B cell (primary cell): ENCODE data around the gene PDZD8. TPM values are rescaled to one million over a fixed set of nuclear protein-coding genes. Genes with fewer than 3 reads are reported as not detected.

Experiments used
- ATAC-seq: fragments of 200-7000 bp; cut with Tn5 transposase; one replicate; pipeline ENCODE4 v1.10.0; 2021; ENCODE audit warnings: low read depth, mild to moderate bottlenecking, moderate number of reproducible peaks, moderate library complexity
- CTCF ChIA-PET: fragments of 350-600 bp; sonication (Branson Sonifier 250); formaldehyde crosslinking; loops from one replicate; lab custom pipeline; 2021; ENCODE audit warnings: antibody characterized with exemption, inconsistent platforms; lab: Charles Lee
- POLR2A ChIA-PET: fragments of 350-600 bp; sonication (Branson Sonifier 250); formaldehyde crosslinking; loops from one replicate; lab custom pipeline; 2021; ENCODE audit warnings: antibody characterized with exemption; lab: Charles Lee
- DNase-seq: peaks from one replicate; pipeline ENCODE4 v3.0.0; 2013
- H2AFZ ChIP-seq: 2 replicates; pipeline ENCODE4 v1.6.1; 2012; ENCODE audit warnings: mild to moderate bottlenecking, low read depth, low read length; ENCODE audit not compliant: insufficient read depth, poor library complexity, severe bottlenecking
- H3K27ac ChIP-seq, 2 donors: 1 replicate in 1 of 2; 2 replicates in 1 of 2; pipeline ENCODE4 v1.5.1; 2012 to 2013; ENCODE audit warnings: low read length in 2 of 2, mild to moderate bottlenecking in 2 of 2, moderate library complexity in 1 of 2
- H3K27me3 ChIP-seq, 4 experiments: fragments of 200-600 bp in 1 of 4; sonication (generic) in 1 of 4; replicated peaks in 1 of 4; 1 replicate in 2 of 4; 2 replicates in 2 of 4; pipeline versions ENCODE4 v1.6.1 to v1.7.0; 2013 to 2016; ENCODE audit warnings: low read length in 3 of 4, mild to moderate bottlenecking in 2 of 4, mixed read lengths in 1 of 4, moderate library complexity in 1 of 4; ENCODE audit not compliant: insufficient read depth in 4 of 4, control insufficient read depth in 3 of 4; ENCODE audit errors: control extremely low read depth in 1 of 4
- H3K36me3 ChIP-seq, 2 experiments: replicated peaks in 1 of 2; 1 replicate in 1 of 2; 2 replicates in 1 of 2; pipeline versions ENCODE4 v1.6.1 to v1.7.1; 2013; ENCODE audit warnings: low read length in 1 of 2; ENCODE audit not compliant: insufficient read depth in 2 of 2, control insufficient read depth in 1 of 2; ENCODE audit errors: control extremely low read depth in 1 of 2, extremely low read depth in 1 of 2
- H3K4me1 ChIP-seq, 2 donors: fragments of 200-600 bp in 1 of 2; sonication (generic) in 1 of 2; 1 replicate in 1 of 2; 2 replicates in 1 of 2; pipeline versions ENCODE4 v1.5.1 to v1.6.1; 2013 to 2017; ENCODE audit warnings: low read length in 2 of 2; ENCODE audit not compliant: control insufficient read depth in 2 of 2, insufficient read depth in 2 of 2
- H3K4me2 ChIP-seq: replicated peaks from 2 replicates; pipeline ENCODE3; 2012; ENCODE audit warnings: mild to moderate bottlenecking, low read depth, low read length; ENCODE audit not compliant: poor library complexity, severe bottlenecking
- H3K4me3 ChIP-seq, 5 experiments: fragments of 200-600 bp in 1 of 5; sonication (generic) in 1 of 5; 1 replicate in 3 of 5; 2 replicates in 2 of 5; pipeline versions ENCODE4 v1.5.1 to v1.7.0; 2011 to 2016; ENCODE audit warnings: low read length in 4 of 5, mild to moderate bottlenecking in 4 of 5, low read depth in 2 of 5, control low read depth in 1 of 5, moderate library complexity in 1 of 5; ENCODE audit not compliant: insufficient read depth in 1 of 5; ENCODE audit errors: control extremely low read depth in 1 of 5, extremely low read depth in 1 of 5
- H3K79me2 ChIP-seq: fragments of 200-600 bp; sonication (generic); one replicate; pipeline ENCODE4 v1.6.0; 2016; ENCODE audit warnings: low read length; ENCODE audit not compliant: control insufficient read depth, insufficient read depth
- H3K9ac ChIP-seq: fragments of 200-600 bp; sonication (generic); 2 replicates; pipeline ENCODE4 v1.6.1; 2017; ENCODE audit warnings: mild to moderate bottlenecking, low read length, moderate library complexity
- H3K9me3 ChIP-seq, 3 donors: one replicate each; pipeline versions ENCODE4 v1.6.1 to v1.7.1; 2013; ENCODE audit warnings: low read length in 2 of 3; ENCODE audit not compliant: control insufficient read depth in 2 of 3, insufficient read depth in 1 of 3; ENCODE audit errors: control extremely low read depth in 1 of 3
- H4K20me1 ChIP-seq: 2 replicates; pipeline ENCODE4 v1.6.0; 2012; ENCODE audit warnings: mild to moderate bottlenecking, low read length; ENCODE audit not compliant: insufficient read depth, control insufficient read depth, poor library complexity, severe bottlenecking
- H3K27ac Mint-ChIP-seq: one replicate; pipeline ENCODE4 v1.8.0; 2021; ENCODE audit warnings: mixed read lengths
- H3K27me3 Mint-ChIP-seq: one replicate; pipeline ENCODE4 v1.8.0; 2021; ENCODE audit warnings: mixed read lengths
- H3K4me1 Mint-ChIP-seq: one replicate; pipeline ENCODE4 v1.8.0; 2021; ENCODE audit warnings: mixed read lengths
- H3K4me3 Mint-ChIP-seq: one replicate; pipeline ENCODE4 v1.8.0; 2021; ENCODE audit warnings: mixed read lengths
- H3K9me3 Mint-ChIP-seq: one replicate; pipeline ENCODE4 v1.8.0; 2022; ENCODE audit warnings: mixed read lengths; ENCODE audit not compliant: insufficient read depth
- CTCF ChIP-seq: fragments of 200-600 bp; IDR thresholded peaks from one replicate; pipeline ENCODE4 v1.8.0; 2022; ENCODE audit warnings: antibody characterized with exemption, mild to moderate bottlenecking
- EZH2 ChIP-seq: IDR thresholded peaks from 2 replicates; pipeline ENCODE4 v1.6.1; 2012; ENCODE audit warnings: borderline replicate concordance, low read depth, mild to moderate bottlenecking, moderate library complexity, low read length; ENCODE audit not compliant: insufficient read depth, poor library complexity, severe bottlenecking
- WGBS: methylation state at CpG from one replicate; pipeline ENCODE4 v1.1.5; 2013; ENCODE audit warnings: missing lambda C conversion rate; ENCODE audit not compliant: insufficient coverage; 5-methylcytosine and 5-hydroxymethylcytosine counted together
- intact Hi-C: fragments of 100-400 bp; cut with micrococcal nuclease; formaldehyde crosslinking; loops from one replicate; pipeline ENCODE4 v1.10.0; 2022
- polyA plus RNA-seq: library from polyadenylated mRNA; depleted of rRNA; stranded (reverse); fragments of >200 nt; gene quantifications from 2 replicates; pipeline ENCODE4 v1.2.3, GENCODE V29; 2012
- total RNA-seq, 2 donors: library from RNA; stranded (reverse); fragments of 120-200 nt in 1 of 2; gene quantifications; 1 replicate in 1 of 2; 2 replicates in 1 of 2; pipeline versions ENCODE4 v1.2.3 to v1.2.4, GENCODE V29; 2013 to 2022

PDZD8 gene
- total and polyA plus RNA-seq, 2 donors (not counting 1 experiment from before 2014, with no cell fraction given) = 4.9 to 13.2 TPM

- Histone ChIP-seq H3K4me1 (peaks cover 6 to 10% of the 10 kb centered on the region in 2 donors), H3K4me3 (no peak overlapping the region), H3K27ac (no peak overlapping the region), H3K27me3 (no peaks in the 10 kb centered on the region), H3K79me2 (peaks cover 61% of the 10 kb centered on the region), H3K36me3 (peaks cover 0 to 1% of the 10 kb centered on the region in 2 experiments), H3K9ac (no peak overlapping the region), H2AFZ (no peak overlapping the region), H3K9me3 (no peaks in the 10 kb centered on the region), H4K20me1 (peaks cover 19% of the 10 kb centered on the region), H3K4me2 (peak overlapping the region; percentile 4)
- ChIA-PET CTCF (no interaction called here), POLR2A (no interaction called here)
- WGBS = no CpG with 5 or more reads among the region's 1 CpG
- Mint-ChIP-seq H3K4me3 (no peak overlapping the region), H3K27ac (no peak overlapping the region), H3K4me1 (peaks cover 51% of the 10 kb centered on the region), H3K27me3 (no peaks in the 10 kb centered on the region), H3K9me3 (no peaks in the 10 kb centered on the region)
- TF ChIP-seq CTCF (no peak), EZH2 (no peak)
- no peak for DNase-seq
- ATAC-seq = no peak
- intact Hi-C loops = no loop called here
Observed at GRCh38 chr10:117351558-117351957, 23.7 kb downstream of the PDZD8 start.

DNA sequence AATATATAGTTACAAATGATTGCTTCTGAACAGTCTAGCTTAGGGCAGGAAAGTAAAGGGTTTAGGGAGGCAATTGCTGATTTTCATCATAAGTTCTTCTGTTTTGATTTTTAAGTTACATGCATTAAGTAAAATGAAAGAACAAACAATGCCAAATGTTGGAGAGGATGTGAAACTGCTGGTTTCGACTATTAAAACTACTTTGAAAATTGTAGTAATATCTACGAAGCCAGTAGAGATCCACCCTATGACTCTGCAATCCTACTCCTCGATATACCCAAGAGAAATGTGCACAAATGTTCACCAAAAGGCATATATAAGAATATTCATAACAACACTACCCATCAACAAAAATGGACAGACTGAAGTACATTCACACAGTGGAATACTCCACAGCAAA, 24.3 kb downstream of the PDZD8 start:
- WGBS = 30% methylated on average over 2 of the region's 3 CpGs
- H3K4me1 ChIP-seq = peaks cover 6 to 10% of the 10 kb centered on the region in 2 donors
- H3K4me1 Mint-ChIP-seq = peaks cover 53% of the 10 kb centered on the region
- H3K9me3 ChIP-seq = no peaks in the 10 kb centered on the region
- H3K4me2 ChIP-seq = peak overlapping the region; percentile 4
- intact Hi-C loops = no loop called here
- peak overlapping the region; percentile 37 for H3K27ac Mint-ChIP-seq
- H3K4me3 ChIP-seq = no peak overlapping the region
- H2AFZ ChIP-seq = no peak overlapping the region
- peaks cover 62% of the 10 kb centered on the region for H3K79me2 ChIP-seq
- H3K36me3 ChIP-seq = peaks cover 0 to 1% of the 10 kb centered on the region in 2 experiments
- TF ChIP-seq EZH2 (no peak), CTCF (no peak)
- CTCF ChIA-PET = no interaction called here
- H3K9me3 Mint-ChIP-seq = no peaks in the 10 kb centered on the region
- H3K27me3 ChIP-seq = no peaks in the 10 kb centered on the region
- POLR2A ChIA-PET = no interaction called here
- H4K20me1 ChIP-seq = peaks cover 21% of the 10 kb centered on the region
- ATAC-seq (no peak), DNase-seq (no peak)
- H3K27me3 Mint-ChIP-seq = no peaks in the 10 kb centered on the region
- no peak overlapping the region for H3K9ac ChIP-seq
- H3K4me3 Mint-ChIP-seq = peak overlapping the region; percentile 42
- H3K27ac ChIP-seq = no peak overlapping the region
